Measurements from ENCODE around the gene KLHDC10. TPM values are rescaled to one million over a fixed set of nuclear protein-coding genes. Genes with fewer than 3 reads are reported as not detected.

The KLHDC10 gene
- total RNA-seq, 1 experiment from 2014 or later = 21.6 TPM

- TF ChIP-seq EZH2 (IDR thresholded peaks at IDR 0.05; ENCODE audit: low read length, unreplicated experiment) (no peak), EZH2phosphoT487 (IDR thresholded peaks at IDR 0.05; ENCODE audit: borderline replicate concordance, low read length) (no peak), CTCF (conservative IDR thresholded peaks at IDR 0.05; ENCODE audit: low read depth, low read length) (no peak)
- no peaks in the 10 kb centered on the region for H3K9me2 ChIP-seq (replicated peaks; ENCODE audit: low read length)
- no peak for ATAC-seq
Observed at GRCh38 chr7:130131964-130132875, 61.9 kb downstream of the KLHDC10 start.

GRCh38 chr7:130133029-130133782 lies 62.9 kb downstream of the KLHDC10 start:
- H3F3A ChIP-seq (ENCODE audit: low read length, unreplicated experiment) = no peaks in the 10 kb centered on the region
- TF ChIP-seq CTCF (conservative IDR thresholded peaks at IDR 0.05; ENCODE audit: low read depth, low read length) (no peak), EZH2phosphoT487 (IDR thresholded peaks at IDR 0.05; ENCODE audit: borderline replicate concordance, low read length) (no peak), EZH2 (IDR thresholded peaks at IDR 0.05; ENCODE audit: low read length, unreplicated experiment) (no peak)
- no peak overlapping the region for H3K27ac ChIP-seq (ENCODE audit: low read length)
- H3K4me2 ChIP-seq (ENCODE audit: low read length) = no peak overlapping the region
- no peak overlapping the region for H3K4me3 ChIP-seq (ENCODE audit: low read length)
- H3K9me2 ChIP-seq (replicated peaks; ENCODE audit: low read length) = no peaks in the 10 kb centered on the region
- ChIA-PET POLR2A (ENCODE audit: unreplicated experiment) (no interaction called here), CTCF (interaction anchor here (0.7 kb wide), 1 partner anchor 49 kb away, joined by 5 read pairs; no protein-coding TSS in a partner anchor)
- no peaks in the 10 kb centered on the region for H3K9me3 ChIP-seq (ENCODE audit: low read length)
- no peak for DNase-seq
- no peak overlapping the region for H3K9ac ChIP-seq (ENCODE audit: low read length)
- no peaks in the 10 kb centered on the region for H3K79me2 ChIP-seq (ENCODE audit: low read length)
- H3K4me1 ChIP-seq (ENCODE audit: insufficient read depth, low read length) = no peaks in the 10 kb centered on the region
- no TSS peak for BruUV-seq (replicated peaks)
- peaks cover 7% of the 10 kb centered on the region; the same call in 1 of the 2 replicates for H3K36me3 ChIP-seq (ENCODE audit: low read depth, low read length)
- no peaks in the 10 kb centered on the region for H3K27me3 ChIP-seq (ENCODE audit: low read length)
- no peaks in the 10 kb centered on the region for H4K20me1 ChIP-seq (ENCODE audit: low read length)
- no peak overlapping the region for H2AFZ ChIP-seq (ENCODE audit: low read length)
- no peak for ATAC-seq
- intact Hi-C loops (cut with micrococcal nuclease) = no loop called here

More at GRCh38 chr7:130131964-130132875, 61.9 kb downstream of the KLHDC10 start:
- Histone ChIP-seq H3K4me2 (ENCODE audit: low read length) (no peak overlapping the region), H3K27ac (ENCODE audit: low read length) (no peak overlapping the region), H3K9me3 (ENCODE audit: low read length) (no peaks in the 10 kb centered on the region), H3K9ac (ENCODE audit: low read length) (no peak overlapping the region), H2AFZ (ENCODE audit: low read length) (no peak overlapping the region), H3F3A (ENCODE audit: low read length, unreplicated experiment) (no peaks in the 10 kb centered on the region), H3K4me3 (ENCODE audit: low read length) (no peak overlapping the region), H3K4me1 (ENCODE audit: insufficient read depth, low read length) (no peaks in the 10 kb centered on the region), H3K36me3 (ENCODE audit: low read depth, low read length) (peaks cover 6% of the 10 kb centered on the region; the same call in 1 of the 2 replicates), H3K79me2 (ENCODE audit: low read length) (no peaks in the 10 kb centered on the region), H3K27me3 (ENCODE audit: low read length) (no peaks in the 10 kb centered on the region), H4K20me1 (ENCODE audit: low read length) (no peaks in the 10 kb centered on the region)
- BruUV-seq (replicated peaks) = no TSS peak
- ChIA-PET CTCF (no interaction called here), POLR2A (ENCODE audit: unreplicated experiment) (no interaction called here)
- intact Hi-C loops (cut with micrococcal nuclease) = no loop called here
- DNase-seq = no peak
